K562 (cell line): Measurements from ENCODE around the gene C1orf116. TPM values are rescaled to one million over a fixed set of nuclear protein-coding genes. Genes with fewer than 3 reads are reported as not detected.
A peak's percentile ranks its signal among the peaks of the same experiment; 100 is the strongest.

Experiments
- ATAC-seq: fragments of 200-7000 bp; cut with Tn5 transposase; 3 replicates; pipeline ENCODE4 v1.9.1; 2020; ENCODE audit warnings: moderate library complexity
- BruUV-seq: library from RNA; stranded (reverse); fragments of 400-500 nt; replicated peaks from 2 replicates; lab custom pipeline; 2021; lab: Mats Ljungman, UMichigan
- CTCF ChIA-PET: fragments of 300-600 bp; formaldehyde crosslinking; extraction: SDS; loops from one replicate; lab custom pipeline; 2021; ENCODE audit warnings: low intra/inter-chr PET ratio; lab: Yijun Ruan, JAX
- POLR2A ChIA-PET: fragments of 300-600, 350-650 bp; sonication (Branson Sonifier 250); formaldehyde crosslinking; extraction: SDS; loops from one replicate; lab custom pipeline; 2021; ENCODE audit warnings: antibody characterized with exemption, inconsistent platforms; lab: Yijun Ruan, JAX
- DNase-seq, 4 experiments: peaks; one replicate each; pipeline versions ENCODE4 v3.0.0 to v3.0.0-alpha.2; 2011 to 2018; ENCODE audit warnings: low spot score in 3 of 4, mixed read lengths in 3 of 4; ENCODE audit errors: extremely low read depth in 1 of 4
- FAIRE-seq: peaks from 2 replicates; lab custom pipeline; 2011; peaks lifted over from hg19 to GRCh38; lab: Jason Lieb, UNC
- H2AFZ ChIP-seq: 2 replicates; pipeline ENCODE4 v1.6.0; 2011; ENCODE audit warnings: low read depth, low read length, control low read depth, inconsistent platforms
- H3K27ac ChIP-seq: fragments of 200-600 bp; 3 replicates; pipeline ENCODE4 v1.8.0; 2011; ENCODE audit warnings: low read depth, mild to moderate bottlenecking, control low read depth, inconsistent platforms, low read length, moderate library complexity, mixed read lengths; ENCODE audit errors: extremely low read depth
- H3K27me3 ChIP-seq, 2 experiments: fragments of 300-600 bp in 1 of 2; 2 replicates in 1 of 2; 3 replicates in 1 of 2; pipeline versions ENCODE4 v1.6.0 to v1.8.0; 2011; ENCODE audit warnings: inconsistent platforms in 2 of 2, low read length in 2 of 2, mild to moderate bottlenecking in 1 of 2, mixed read lengths in 1 of 2, moderate library complexity in 1 of 2; ENCODE audit not compliant: control insufficient read depth in 2 of 2, insufficient read depth in 2 of 2
- H3K36me3 ChIP-seq: fragments of 300-600 bp; 3 replicates; pipeline ENCODE4 v1.8.0; 2011; ENCODE audit warnings: mild to moderate bottlenecking, low read length, inconsistent platforms; ENCODE audit not compliant: control insufficient read depth, insufficient read depth
- H3K4me1 ChIP-seq, 2 experiments: fragments of 200-600 bp in 1 of 2; replicated peaks in 1 of 2; 2 replicates in 1 of 2; 3 replicates in 1 of 2; pipeline versions ENCODE4 v1.5.1 to v1.8.0; 2011; ENCODE audit warnings: inconsistent platforms in 2 of 2, low read length in 2 of 2, mild to moderate bottlenecking in 1 of 2, mixed read lengths in 1 of 2, moderate library complexity in 1 of 2; ENCODE audit not compliant: control insufficient read depth in 2 of 2, insufficient read depth in 2 of 2
- H3K4me2 ChIP-seq: 2 replicates; pipeline ENCODE4 v1.6.1; 2011; ENCODE audit warnings: low read length, control low read depth, inconsistent platforms, mixed read lengths; ENCODE audit not compliant: insufficient read depth
- H3K4me3 ChIP-seq: fragments of 200-600 bp; sonication (generic), shearing (Covaris generic); 2 replicates; pipeline ENCODE4 v1.5.1; 2016; ENCODE audit warnings: control low read depth, inconsistent platforms
- H3K79me2 ChIP-seq: fragments of 200-600 bp; 3 replicates; pipeline ENCODE4 v1.8.0; 2011; ENCODE audit warnings: low read length, inconsistent platforms; ENCODE audit not compliant: control insufficient read depth, insufficient read depth
- H3K9ac ChIP-seq, 2 experiments: 2 replicates each; pipeline versions ENCODE4 v1.6.0 to v1.6.1; 2011; ENCODE audit warnings: low read depth in 2 of 2, low read length in 2 of 2, control low read depth in 1 of 2, inconsistent platforms in 1 of 2, mild to moderate bottlenecking in 1 of 2, mixed read lengths in 1 of 2; ENCODE audit not compliant: insufficient read depth in 1 of 2
- H3K9me1 ChIP-seq: one replicate; pipeline ENCODE4 v1.6.0; 2011; ENCODE audit warnings: inconsistent platforms, mild to moderate bottlenecking, low read length, moderate library complexity; ENCODE audit not compliant: control insufficient read depth, insufficient read depth
- H3K9me3 ChIP-seq: replicated peaks from 2 replicates; pipeline ENCODE4 v1.5.1; 2011; ENCODE audit warnings: low read depth, low read length, inconsistent platforms; ENCODE audit not compliant: control insufficient read depth, insufficient read depth
- H4K20me1 ChIP-seq: replicated peaks from 2 replicates; pipeline ENCODE4 v1.6.1; 2011; ENCODE audit warnings: low read length, inconsistent platforms, mixed read lengths; ENCODE audit not compliant: control insufficient read depth, insufficient read depth
- BRD4 ChIP-seq: fragments of 200-600 bp; sonication (generic); IDR thresholded peaks from 2 replicates; pipeline ENCODE4 v1.6.1; 2017; ENCODE audit warnings: inconsistent platforms
- CBX1 ChIP-seq: sonication (generic); IDR thresholded peaks from 2 replicates; pipeline ENCODE4 v1.6.1; 2016; ENCODE audit warnings: antibody characterized with exemption, low read depth, mild to moderate bottlenecking
- DIDO1 ChIP-seq: fragments of 450-650 bp; IDR thresholded peaks from 2 replicates; pipeline ENCODE4 v1.6.1; 2016; ENCODE audit warnings: low read depth, missing biosample characterization, missing genetic modification characterization
- FOSL1 ChIP-seq: fragments of 200-800 bp; sonication (Bioruptor generic); conservative IDR thresholded peaks from 2 replicates; pipeline ENCODE4 v1.6.1; 2016; ENCODE audit warnings: missing genetic modification characterization, missing compliant biosample characterization
- HDAC1 ChIP-seq, 2 experiments: fragments of 450-650 bp; IDR thresholded peaks; 2 replicates each; pipeline ENCODE4 v1.6.1; 2016 to 2017; ENCODE audit warnings: inconsistent platforms in 1 of 2, mild to moderate bottlenecking in 1 of 2, moderate library complexity in 1 of 2
- HIVEP1 ChIP-seq: fragments of 250-450 bp; sonication (Bioruptor Pico); IDR thresholded peaks from 2 replicates; pipeline ENCODE4 v1.4.0; 2020; ENCODE audit warnings: mild to moderate bottlenecking
- HNRNPH1 ChIP-seq: fragments of 200-400 bp; formaldehyde crosslinking; optimal IDR thresholded peaks from 2 replicates; pipeline ENCODE3; 2017; ENCODE audit warnings: low read depth, mild to moderate bottlenecking, low read length, moderate library complexity
- MCM5 ChIP-seq: fragments of 450-650 bp; IDR thresholded peaks from 2 replicates; pipeline ENCODE4 v1.6.1; 2016; ENCODE audit warnings: low read depth
- NFE2 ChIP-seq: IDR thresholded peaks from 2 replicates; pipeline ENCODE4 v1.6.1; 2014; ENCODE audit warnings: antibody characterized with exemption, low read depth
- NFE2L1 ChIP-seq: fragments of 450-650 bp; IDR thresholded peaks from 2 replicates; pipeline ENCODE4 v1.6.1; 2016; ENCODE audit warnings: missing genetic modification characterization, low read depth, mild to moderate bottlenecking, missing compliant biosample characterization, moderate library complexity, borderline replicate concordance
- NR4A1 ChIP-seq, 2 experiments: fragments of 250-450 bp in 1 of 2; fragments of 450-650 bp in 1 of 2; sonication (Bioruptor Pico) in 1 of 2; IDR thresholded peaks; 2 replicates each; pipeline versions ENCODE4 v1.4.0 to v1.6.1; 2016 to 2020; ENCODE audit warnings: mild to moderate bottlenecking in 2 of 2, missing compliant biosample characterization in 1 of 2, missing genetic modification characterization in 1 of 2, moderate library complexity in 1 of 2
- SRSF7 ChIP-seq: fragments of 200-400 bp; formaldehyde crosslinking; optimal IDR thresholded peaks from 2 replicates; pipeline ENCODE3; 2017; ENCODE audit warnings: mild to moderate bottlenecking, low read depth, low read length
- ZNF24 ChIP-seq: fragments of 450-650 bp; IDR thresholded peaks from 2 replicates; pipeline ENCODE4 v1.6.1; 2016
- WGBS: fragments of 100-300 bp; shearing (Covaris generic); methylation state at CpG from one replicate; pipeline ENCODE4 v1.1.6; 2016; ENCODE audit warnings: low coverage, mixed read lengths; ENCODE audit not compliant: insufficient coverage; ENCODE audit errors: missing lambda C conversion rate; 5-methylcytosine and 5-hydroxymethylcytosine counted together
- in situ Hi-C: fragments of 300-500 bp; cut with MboI; formaldehyde crosslinking; loops from 4 replicates; pipeline ENCODE4 v1.15.0; 2018; ENCODE audit warnings: inconsistent platforms, mixed read lengths
- intact Hi-C: fragments of 100-400 bp; cut with micrococcal nuclease; formaldehyde crosslinking; loops from 2 replicates; pipeline ENCODE4 v1.14.2; 2022
- polyA plus RNA-seq, 8 experiments: library from polyadenylated mRNA; depleted of rRNA in 4 of 8; stranded (reverse) in 5 of 8; unstranded in 3 of 8; fragments of >200 nt; fragmentation: Nextera tagmentation in 2 of 8; fragmentation: Illumina TruSeq in 1 of 8; extraction: Ambion mirVana in 2 of 8; extraction: Trizol in 1 of 8; gene quantifications; 2 replicates each; pipeline versions ENCODE4 v1.2.1 to v1.2.3, GENCODE V29; 2011 to 2014; ENCODE audit warnings: inconsistent platforms in 1 of 8, missing spikeins in 1 of 8
- total RNA-seq, 7 experiments: library from RNA; depleted of rRNA in 6 of 7; stranded (reverse); fragments of >200 nt in 6 of 7; fragmentation: Illumina TruSeq in 2 of 7; extraction: Trizol in 2 of 7; gene quantifications; 2 replicates each; pipeline versions ENCODE4 v1.2.1 to v1.2.3, GENCODE V29; 2011 to 2021; ENCODE audit warnings: low replicate concordance in 1 of 7
- TF ChIP-seq, protein P1 (sequence below): fragments of 450-650 bp; IDR thresholded peaks from 2 replicates; pipeline ENCODE4 v1.6.1; 2016; ENCODE audit warnings: antibody characterized with exemption
- TF ChIP-seq, protein P2 (sequence below): IDR thresholded peaks from 3 replicates; pipeline ENCODE4 v1.6.1; 2011; ENCODE audit warnings: borderline replicate concordance, mild to moderate bottlenecking; ENCODE audit not compliant: insufficient read length, insufficient read depth
- TF ChIP-seq, protein P3 (sequence below), 2 experiments: fragments of 450-650 bp; IDR thresholded peaks; 2 replicates each; pipeline ENCODE4 v1.6.1; 2016

C1orf116 gene
- total and polyA plus RNA-seq, 9 of the 15 experiments (the other 6 are each of a cell fraction or from before 2014, with no cell fraction given), result 0.62 to 3.0 (median 0.95) TPM

DNA sequence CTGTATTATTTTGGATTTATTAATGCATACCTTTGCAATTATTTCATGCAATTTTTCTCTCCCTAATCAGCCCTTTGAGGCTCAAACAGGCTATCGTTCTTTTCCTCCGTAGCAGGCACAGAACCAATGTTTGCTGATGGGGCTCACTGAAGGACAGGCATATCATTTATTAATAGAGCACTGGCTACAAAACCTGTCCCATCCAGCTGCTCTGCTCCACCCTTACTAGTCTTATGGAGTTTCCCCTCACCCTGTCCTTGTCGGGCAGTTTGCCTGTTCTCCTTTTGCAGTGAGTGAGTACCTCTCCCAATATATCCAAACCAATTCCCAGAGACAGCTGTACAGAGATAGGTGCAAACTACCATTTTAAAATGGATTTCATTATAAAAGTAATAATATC, 45.7 kb downstream of the C1orf116 start:
- no peaks in the 10 kb centered on the region for H3K36me3 ChIP-seq

More for the DNA sequence above, 45.7 kb downstream of the C1orf116 start:
- ATAC-seq (no peak), FAIRE-seq (no peak), DNase-seq (no peak)
- Histone ChIP-seq H3K4me1 (peaks cover 4 to 9% of the 10 kb centered on the region in 2 experiments; a peak in 4 of 5 replicates), H3K9me1 (no peaks in the 10 kb centered on the region), H2AFZ (0 out of 2 replicates have a peak overlapping the region, but pooled peaks have one; percentile 0), H3K9me3 (no peaks in the 10 kb centered on the region), H3K27me3 (no peaks in the 10 kb centered on the region), H3K9ac (no peak overlapping the region), H3K4me2 (no peak overlapping the region), H3K4me3 (no peak overlapping the region), H3K79me2 (no peaks in the 10 kb centered on the region), H3K27ac (no peak overlapping the region)
- POLR2A ChIA-PET, result interaction anchor here (0.6 to 1.0 kb wide), 4 partner anchors 8 to 420 kb away, joined by 3 to 4 read pairs (median 3); no protein-coding TSS in a partner anchor
- CTCF ChIA-PET, result no interaction called here
- in situ Hi-C loops, result no loop called here
- 22% methylated on average over 3 of the region's 3 CpGs for WGBS
- TF ChIP-seq, protein P1, sequence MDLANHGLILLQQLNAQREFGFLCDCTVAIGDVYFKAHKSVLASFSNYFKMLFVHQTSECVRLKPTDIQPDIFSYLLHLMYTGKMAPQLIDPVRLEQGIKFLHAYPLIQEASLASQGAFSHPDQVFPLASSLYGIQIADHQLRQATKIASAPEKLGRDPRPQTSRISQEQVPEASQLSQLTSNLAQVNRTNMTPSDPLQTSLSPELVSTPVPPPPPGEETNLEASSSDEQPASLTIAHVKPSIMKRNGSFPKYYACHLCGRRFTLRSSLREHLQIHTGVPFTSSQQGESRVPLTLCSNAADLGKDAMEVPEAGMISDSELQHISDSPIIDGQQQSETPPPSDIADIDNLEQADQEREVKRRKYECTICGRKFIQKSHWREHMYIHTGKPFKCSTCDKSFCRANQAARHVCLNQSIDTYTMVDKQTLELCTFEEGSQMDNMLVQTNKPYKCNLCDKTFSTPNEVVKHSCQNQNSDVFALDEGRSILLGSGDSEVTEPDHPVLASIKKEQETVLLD, result no peak
- TF ChIP-seq HNRNPH1 (no peak), HIVEP1 (CRISPR knock-in tag) (no peak), DIDO1 (tag) (no peak), SRSF7 (no peak), HDAC1 (IDR thresholded peaks at IDR 0.05) (no peak), NFE2 (no peak), ZNF24 (no peak), NR4A1 (CRISPR knock-in tag; IDR thresholded peaks at IDR 0.05) (no peak), NR4A1 (tag; IDR thresholded peaks at IDR 0.05) (no peak), FOSL1 (tag) (no peak), MCM5 (no peak), NFE2L1 (tag) (no peak), CBX1 (no peak), BRD4 (no peak)
- TF ChIP-seq, protein P2, sequence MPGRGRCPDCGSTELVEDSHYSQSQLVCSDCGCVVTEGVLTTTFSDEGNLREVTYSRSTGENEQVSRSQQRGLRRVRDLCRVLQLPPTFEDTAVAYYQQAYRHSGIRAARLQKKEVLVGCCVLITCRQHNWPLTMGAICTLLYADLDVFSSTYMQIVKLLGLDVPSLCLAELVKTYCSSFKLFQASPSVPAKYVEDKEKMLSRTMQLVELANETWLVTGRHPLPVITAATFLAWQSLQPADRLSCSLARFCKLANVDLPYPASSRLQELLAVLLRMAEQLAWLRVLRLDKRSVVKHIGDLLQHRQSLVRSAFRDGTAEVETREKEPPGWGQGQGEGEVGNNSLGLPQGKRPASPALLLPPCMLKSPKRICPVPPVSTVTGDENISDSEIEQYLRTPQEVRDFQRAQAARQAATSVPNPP, result no peak
- TF ChIP-seq, protein P3, sequence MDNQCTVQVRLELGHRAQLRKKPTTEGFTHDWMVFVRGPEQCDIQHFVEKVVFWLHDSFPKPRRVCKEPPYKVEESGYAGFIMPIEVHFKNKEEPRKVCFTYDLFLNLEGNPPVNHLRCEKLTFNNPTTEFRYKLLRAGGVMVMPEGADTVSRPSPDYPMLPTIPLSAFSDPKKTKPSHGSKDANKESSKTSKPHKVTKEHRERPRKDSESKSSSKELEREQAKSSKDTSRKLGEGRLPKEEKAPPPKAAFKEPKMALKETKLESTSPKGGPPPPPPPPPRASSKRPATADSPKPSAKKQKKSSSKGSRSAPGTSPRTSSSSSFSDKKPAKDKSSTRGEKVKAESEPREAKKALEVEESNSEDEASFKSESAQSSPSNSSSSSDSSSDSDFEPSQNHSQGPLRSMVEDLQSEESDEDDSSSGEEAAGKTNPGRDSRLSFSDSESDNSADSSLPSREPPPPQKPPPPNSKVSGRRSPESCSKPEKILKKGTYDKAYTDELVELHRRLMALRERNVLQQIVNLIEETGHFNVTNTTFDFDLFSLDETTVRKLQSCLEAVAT (IDR thresholded peaks at IDR 0.05), result no peak
- TF ChIP-seq, all 486 proteins: peak for 0
- no peaks in the 10 kb centered on the region for H4K20me1 ChIP-seq
- intact Hi-C loops, result loop anchor here (10.0 kb wide), 1 partner anchor 418 kb away; no protein-coding TSS in a partner anchor
- no TSS peak for BruUV-seq
